Activated naive CD8-positive, alpha-beta T cell (primary cell): Measurements from ENCODE around the gene HS3ST4.
"Not testable (repeated sequence)": the region's sequence is repeated elsewhere in the genome, so short reads cannot be mapped to it uniquely, and the experiment has no call there.

Experiments
- H3K27ac Mint-ChIP-seq: one replicate; pipeline ENCODE4 v1.8.0; 2021; ENCODE audit warnings: mixed read lengths
- H3K27me3 Mint-ChIP-seq: one replicate; pipeline ENCODE4 v1.8.0; 2021; ENCODE audit warnings: mixed read lengths
- H3K36me3 Mint-ChIP-seq: one replicate; pipeline ENCODE4 v1.8.0; 2021; ENCODE audit warnings: mixed read lengths
- H3K4me1 Mint-ChIP-seq: one replicate; pipeline ENCODE4 v1.8.0; 2021; ENCODE audit warnings: low read depth, mixed read lengths
- H3K4me3 Mint-ChIP-seq: one replicate; pipeline ENCODE4 v1.8.0; 2021; ENCODE audit warnings: mild to moderate bottlenecking, mixed read lengths
- H3K9me3 Mint-ChIP-seq: one replicate; pipeline ENCODE4 v1.8.0; 2021; ENCODE audit warnings: low read depth, mixed read lengths

Gene HS3ST4

GRCh38 chr16:26015776-26016175 lies 324.0 kb downstream of the HS3ST4 start:
- Mint-ChIP-seq H3K27me3 (peaks cover 11% of the 10 kb centered on the region), H3K9me3 (peaks cover 3% of the 10 kb centered on the region), H3K36me3 (no peaks in the 10 kb centered on the region), H3K4me1 (no peaks in the 10 kb centered on the region), H3K4me3 (no peak overlapping the region), H3K27ac (no peak overlapping the region)

GRCh38 chr16:26016989-26017388 lies 325.2 kb downstream of the HS3ST4 start:
- Mint-ChIP-seq H3K36me3 (no peaks in the 10 kb centered on the region), H3K27me3 (peaks cover 9% of the 10 kb centered on the region), H3K9me3 (peaks cover 3% of the 10 kb centered on the region), H3K27ac (no peak overlapping the region), H3K4me3 (no peak overlapping the region), H3K4me1 (no peaks in the 10 kb centered on the region)

GRCh38 chr16:26019381-26020242 lies 327.9 kb downstream of the HS3ST4 start:
- H3K27ac Mint-ChIP-seq, result no peak overlapping the region

GRCh38 chr16:26026709-26027450 lies 335.1 kb downstream of the HS3ST4 start:
- Mint-ChIP-seq H3K4me1 (no peaks in the 10 kb centered on the region), H3K9me3 (no peaks in the 10 kb centered on the region), H3K4me3 (no peak overlapping the region)

More at GRCh38 chr16:26019381-26020242, 327.9 kb downstream of the HS3ST4 start:
- Mint-ChIP-seq H3K4me3 (no peak overlapping the region), H3K27me3 (peaks cover 12% of the 10 kb centered on the region), H3K36me3 (no peaks in the 10 kb centered on the region), H3K4me1 (no peaks in the 10 kb centered on the region), H3K9me3 (no peaks in the 10 kb centered on the region)

GRCh38 chr16:26031286-26031685 lies 339.5 kb downstream of the HS3ST4 start:
- Mint-ChIP-seq H3K27ac (no peak overlapping the region), H3K4me3 (no peak overlapping the region)

More at GRCh38 chr16:26026709-26027450, 335.1 kb downstream of the HS3ST4 start:
- H3K27ac Mint-ChIP-seq, result no peak overlapping the region
- H3K36me3 Mint-ChIP-seq, result no peaks in the 10 kb centered on the region
- peaks cover 3% of the 10 kb centered on the region for H3K27me3 Mint-ChIP-seq

GRCh38 chr16:26032661-26033060 lies 340.9 kb downstream of the HS3ST4 start:
- H3K27me3 Mint-ChIP-seq, H3K36me3 Mint-ChIP-seq, H3K4me3 Mint-ChIP-seq, H3K9me3 Mint-ChIP-seq, H3K27ac Mint-ChIP-seq, H3K4me1 Mint-ChIP-seq: not testable (repeated sequence)

More at GRCh38 chr16:26031286-26031685, 339.5 kb downstream of the HS3ST4 start:
- Mint-ChIP-seq H3K36me3 (no peaks in the 10 kb centered on the region), H3K4me1 (no peaks in the 10 kb centered on the region), H3K9me3 (no peaks in the 10 kb centered on the region), H3K27me3 (no peaks in the 10 kb centered on the region)

GRCh38 chr16:26041952-26042668 lies 350.4 kb downstream of the HS3ST4 start:
- Mint-ChIP-seq H3K4me1 (no peaks in the 10 kb centered on the region), H3K9me3 (no peaks in the 10 kb centered on the region), H3K27me3 (peaks cover 3% of the 10 kb centered on the region), H3K36me3 (no peaks in the 10 kb centered on the region), H3K27ac (no peak overlapping the region), H3K4me3 (no peak overlapping the region)

- Mint-ChIP-seq H3K4me1 (no peaks in the 10 kb centered on the region), H3K9me3 (no peaks in the 10 kb centered on the region), H3K36me3 (no peaks in the 10 kb centered on the region), H3K27ac (no peak overlapping the region), H3K27me3 (peaks cover 16% of the 10 kb centered on the region), H3K4me3 (no peak overlapping the region)
These were observed 358.7 kb downstream of the HS3ST4 start for GRCh38 chr16:26050472-26050871.

- peaks cover 17% of the 10 kb centered on the region for H3K27me3 Mint-ChIP-seq
These were observed 359.3 kb downstream of the HS3ST4 start for GRCh38 chr16:26051063-26051462.

GRCh38 chr16:26053889-26054288 lies 362.1 kb downstream of the HS3ST4 start:
- no peaks in the 10 kb centered on the region for H3K9me3 Mint-ChIP-seq
- H3K36me3 Mint-ChIP-seq, result no peaks in the 10 kb centered on the region
- no peak overlapping the region for H3K4me3 Mint-ChIP-seq
- no peaks in the 10 kb centered on the region for H3K4me1 Mint-ChIP-seq
- no peak overlapping the region for H3K27ac Mint-ChIP-seq
- H3K27me3 Mint-ChIP-seq, result peaks cover 16% of the 10 kb centered on the region

More at GRCh38 chr16:26051063-26051462, 359.3 kb downstream of the HS3ST4 start:
- Mint-ChIP-seq H3K27ac (no peak overlapping the region), H3K4me3 (no peak overlapping the region), H3K36me3 (no peaks in the 10 kb centered on the region), H3K9me3 (no peaks in the 10 kb centered on the region), H3K4me1 (no peaks in the 10 kb centered on the region)

GRCh38 chr16:26058326-26058725 lies 366.6 kb downstream of the HS3ST4 start:
- H3K36me3 Mint-ChIP-seq, result no peaks in the 10 kb centered on the region
- peaks cover 9% of the 10 kb centered on the region for H3K27me3 Mint-ChIP-seq
- H3K9me3 Mint-ChIP-seq, result no peaks in the 10 kb centered on the region
- no peaks in the 10 kb centered on the region for H3K4me1 Mint-ChIP-seq
- no peak overlapping the region for H3K4me3 Mint-ChIP-seq
- H3K27ac Mint-ChIP-seq, result no peak overlapping the region

- Mint-ChIP-seq H3K27me3 (peaks cover 16% of the 10 kb centered on the region), H3K9me3 (peaks cover 3% of the 10 kb centered on the region), H3K4me1 (no peaks in the 10 kb centered on the region), H3K4me3 (no peak overlapping the region), H3K36me3 (no peaks in the 10 kb centered on the region), H3K27ac (no peak overlapping the region)
These were observed 378.7 kb downstream of the HS3ST4 start for GRCh38 chr16:26070302-26071100.

GRCh38 chr16:26071101-26071866 lies 379.5 kb downstream of the HS3ST4 start:
- Mint-ChIP-seq H3K4me1 (no peaks in the 10 kb centered on the region), H3K27me3 (peaks cover 14% of the 10 kb centered on the region), H3K36me3 (no peaks in the 10 kb centered on the region), H3K27ac (no peak overlapping the region), H3K4me3 (no peak overlapping the region), H3K9me3 (peaks cover 3% of the 10 kb centered on the region)
